NCI-H1694 (cell line): ENCODE measurements around the gene SYF2.
"Not testable (repeated sequence)": the region's sequence is repeated elsewhere in the genome, so short reads cannot be mapped to it uniquely, and the experiment has no call there.

Experiments
- DNase-seq: peaks from one replicate; lab custom pipeline; 2025; lab: John Stamatoyannopoulos, UW

The SYF2 gene

GRCh38 chr1:25246600-25247023 is 14.3 kb upstream of the SYF2 start:
- DNase-seq: no peak

GRCh38 chr1:25245809-25246599 is 13.7 kb upstream of the SYF2 start:
- DNase-seq: no peak

GRCh38 chr1:25245393-25245792 is 13.1 kb upstream of the SYF2 start:
- DNase-seq: no peak

- DNase-seq: no peak
Observed at GRCh38 chr1:25243907-25244306, 11.6 kb upstream of the SYF2 start.

GRCh38 chr1:25239681-25240541 is 7.6 kb upstream of the SYF2 start:
- DNase-seq: no peak

GRCh38 chr1:25238046-25238445 is 5.7 kb upstream of the SYF2 start:
- DNase-seq: no peak

GRCh38 chr1:25236261-25236660 is 4.0 kb upstream of the SYF2 start:
- not testable (repeated sequence) for DNase-seq

- DNase-seq: not testable (repeated sequence)
Observed at GRCh38 chr1:25235411-25235810, 3.1 kb upstream of the SYF2 start.

GRCh38 chr1:25232866-25233784 is 823 bp upstream of the SYF2 start:
- DNase-seq: peak; percentile 39

- no peak for DNase-seq
Observed at GRCh38 chr1:25223471-25223870, 8.8 kb downstream of the SYF2 start.

GRCh38 chr1:25222606-25223005 is 9.7 kb downstream of the SYF2 start:
- DNase-seq: no peak

- no peak for DNase-seq
Observed at GRCh38 chr1:25220666-25221065, 11.6 kb downstream of the SYF2 start.

GRCh38 chr1:25219661-25220251 is 12.5 kb downstream of the SYF2 start:
- no peak for DNase-seq

- no peak for DNase-seq
Observed at GRCh38 chr1:25217598-25218232, 14.6 kb downstream of the SYF2 start.

- DNase-seq: no peak
Observed at GRCh38 chr1:25217015-25217414, 15.3 kb downstream of the SYF2 start.

- no peak for DNase-seq
Observed at GRCh38 chr1:25216123-25216522, 16.2 kb downstream of the SYF2 start.

GRCh38 chr1:25212725-25213124 is 19.6 kb downstream of the SYF2 start:
- DNase-seq: no peak

- no peak for DNase-seq
Observed at GRCh38 chr1:25210728-25211127, 21.6 kb downstream of the SYF2 start.

GRCh38 chr1:25209516-25209915 is 22.8 kb downstream of the SYF2 start:
- no peak for DNase-seq

- no peak for DNase-seq
Observed at GRCh38 chr1:25208561-25209222, 23.6 kb downstream of the SYF2 start.

GRCh38 chr1:25208092-25208491 is 24.2 kb downstream of the SYF2 start:
- DNase-seq: no peak
